Thyroid gland (tissue), 4 donors: ENCODE measurements around the gene NDUFC1.

Source experiments
- POLR2A ChIP-seq, 2 donors: fragments of 450-650 bp; IDR thresholded peaks; one replicate each; pipeline ENCODE4 v1.6.1; 2017; ENCODE audit warnings: antibody characterized with exemption in 2 of 2, mild to moderate bottlenecking in 2 of 2, moderate library complexity in 1 of 2
- TF ChIP-seq, protein P1 (sequence below), 6 experiments: fragments of 200-600 bp in 3 of 6; fragments of 450-650 bp in 3 of 6; sonication (generic) in 3 of 6; IDR thresholded peaks; one replicate each; pipeline ENCODE4 v1.5.1; 2016 to 2019; ENCODE audit warnings: antibody characterized with exemption in 6 of 6, mild to moderate bottlenecking in 2 of 6, inconsistent platforms in 1 of 6, moderate library complexity in 1 of 6

DNA sequence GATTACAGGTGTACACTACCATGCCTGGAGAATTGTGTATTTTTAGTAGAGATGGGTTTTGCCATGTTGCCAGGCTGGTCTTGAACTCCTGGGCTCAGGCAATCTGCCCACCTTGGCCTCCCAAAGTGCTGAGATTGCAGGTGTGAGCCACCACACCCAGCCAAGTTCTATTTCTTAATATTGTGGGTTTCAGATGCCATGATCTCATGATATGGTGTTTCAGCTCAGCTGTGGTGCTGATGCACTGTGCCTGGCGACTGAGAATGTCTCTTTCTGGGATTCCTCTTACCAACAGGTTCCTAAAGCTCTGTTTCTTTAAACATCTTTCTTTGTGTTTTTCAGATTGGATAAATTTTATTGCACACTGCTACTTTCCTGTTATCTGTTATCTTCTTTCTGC lies 17.3 kb upstream of the NDUFC1 start:
- TF ChIP-seq, protein P1, sequence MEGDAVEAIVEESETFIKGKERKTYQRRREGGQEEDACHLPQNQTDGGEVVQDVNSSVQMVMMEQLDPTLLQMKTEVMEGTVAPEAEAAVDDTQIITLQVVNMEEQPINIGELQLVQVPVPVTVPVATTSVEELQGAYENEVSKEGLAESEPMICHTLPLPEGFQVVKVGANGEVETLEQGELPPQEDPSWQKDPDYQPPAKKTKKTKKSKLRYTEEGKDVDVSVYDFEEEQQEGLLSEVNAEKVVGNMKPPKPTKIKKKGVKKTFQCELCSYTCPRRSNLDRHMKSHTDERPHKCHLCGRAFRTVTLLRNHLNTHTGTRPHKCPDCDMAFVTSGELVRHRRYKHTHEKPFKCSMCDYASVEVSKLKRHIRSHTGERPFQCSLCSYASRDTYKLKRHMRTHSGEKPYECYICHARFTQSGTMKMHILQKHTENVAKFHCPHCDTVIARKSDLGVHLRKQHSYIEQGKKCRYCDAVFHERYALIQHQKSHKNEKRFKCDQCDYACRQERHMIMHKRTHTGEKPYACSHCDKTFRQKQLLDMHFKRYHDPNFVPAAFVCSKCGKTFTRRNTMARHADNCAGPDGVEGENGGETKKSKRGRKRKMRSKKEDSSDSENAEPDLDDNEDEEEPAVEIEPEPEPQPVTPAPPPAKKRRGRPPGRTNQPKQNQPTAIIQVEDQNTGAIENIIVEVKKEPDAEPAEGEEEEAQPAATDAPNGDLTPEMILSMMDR (IDR thresholded peaks at IDR 0.05): no peak
- no peak for TF ChIP-seq POLR2A (IDR thresholded peaks at IDR 0.05)
